Ovary (tissue), 3 donors: ENCODE data around the gene GABRB1.

Experiments
- EP300 ChIP-seq: sonication (generic); formaldehyde crosslinking; IDR thresholded peaks from one replicate; pipeline ENCODE4 v1.6.1; 2017; ENCODE audit warnings: antibody characterized with exemption
- POLR2A ChIP-seq: fragments of 450-650 bp; IDR thresholded peaks from one replicate; pipeline ENCODE4 v1.6.1; 2017; ENCODE audit warnings: antibody characterized with exemption, mild to moderate bottlenecking, moderate library complexity
- TF ChIP-seq, protein P1 (sequence below), 3 donors: fragments of 450-650 bp in 2 of 3; fragments of 200-600 bp in 1 of 3; IDR thresholded peaks; one replicate each; pipeline versions ENCODE4 v1.5.1 to v1.8.0; 2016 to 2022; ENCODE audit warnings: antibody characterized with exemption in 3 of 3, mild to moderate bottlenecking in 1 of 3
- donor health status: DM: no; HTN: no; CAD: no.

DNA sequence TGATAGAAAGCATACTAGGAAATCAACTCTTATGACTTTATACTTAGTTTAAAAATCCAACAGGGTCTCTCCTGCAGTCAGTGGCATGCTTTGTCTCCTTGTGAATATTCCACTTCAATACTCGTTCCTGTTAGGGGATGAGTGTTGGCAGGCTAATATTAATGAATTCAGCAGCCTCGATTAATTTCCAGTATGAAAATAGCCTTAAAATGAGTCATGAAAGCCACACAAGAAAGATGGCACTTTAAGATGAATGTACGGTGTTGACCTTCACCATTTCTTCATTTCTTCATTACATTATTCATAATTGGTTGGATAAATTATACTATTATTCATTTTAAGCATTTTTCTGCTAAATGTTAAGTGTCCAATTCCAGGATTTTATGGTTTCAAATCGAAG, 29.2 kb downstream of the GABRB1 start:
- TF ChIP-seq, protein P1, sequence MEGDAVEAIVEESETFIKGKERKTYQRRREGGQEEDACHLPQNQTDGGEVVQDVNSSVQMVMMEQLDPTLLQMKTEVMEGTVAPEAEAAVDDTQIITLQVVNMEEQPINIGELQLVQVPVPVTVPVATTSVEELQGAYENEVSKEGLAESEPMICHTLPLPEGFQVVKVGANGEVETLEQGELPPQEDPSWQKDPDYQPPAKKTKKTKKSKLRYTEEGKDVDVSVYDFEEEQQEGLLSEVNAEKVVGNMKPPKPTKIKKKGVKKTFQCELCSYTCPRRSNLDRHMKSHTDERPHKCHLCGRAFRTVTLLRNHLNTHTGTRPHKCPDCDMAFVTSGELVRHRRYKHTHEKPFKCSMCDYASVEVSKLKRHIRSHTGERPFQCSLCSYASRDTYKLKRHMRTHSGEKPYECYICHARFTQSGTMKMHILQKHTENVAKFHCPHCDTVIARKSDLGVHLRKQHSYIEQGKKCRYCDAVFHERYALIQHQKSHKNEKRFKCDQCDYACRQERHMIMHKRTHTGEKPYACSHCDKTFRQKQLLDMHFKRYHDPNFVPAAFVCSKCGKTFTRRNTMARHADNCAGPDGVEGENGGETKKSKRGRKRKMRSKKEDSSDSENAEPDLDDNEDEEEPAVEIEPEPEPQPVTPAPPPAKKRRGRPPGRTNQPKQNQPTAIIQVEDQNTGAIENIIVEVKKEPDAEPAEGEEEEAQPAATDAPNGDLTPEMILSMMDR (IDR thresholded peaks at IDR 0.05) = no peak
- TF ChIP-seq POLR2A (no peak), EP300 (no peak)
